HG02840 (cell line): ENCODE results near the gene CNTNAP2.
"Not testable (repeated sequence)": the region's sequence is repeated elsewhere in the genome, so short reads cannot be mapped to it uniquely, and the experiment has no call there.

Source experiments
- ATAC-seq: cut with Tn5 transposase; IDR thresholded peaks from one replicate; pipeline ENCODE4 v1.9.1; 2021; ENCODE audit warnings: mild to moderate bottlenecking, moderate library complexity, moderate number of reproducible peaks; ENCODE audit not compliant: unreplicated experiment, low FRiP score

CNTNAP2 gene

GRCh38 chr7:146146831-146147486 is 30.4 kb downstream of the CNTNAP2 start:
- ATAC-seq: no peak

GRCh38 chr7:146150153-146150552 is 33.6 kb downstream of the CNTNAP2 start:
- ATAC-seq: no peak

DNA sequence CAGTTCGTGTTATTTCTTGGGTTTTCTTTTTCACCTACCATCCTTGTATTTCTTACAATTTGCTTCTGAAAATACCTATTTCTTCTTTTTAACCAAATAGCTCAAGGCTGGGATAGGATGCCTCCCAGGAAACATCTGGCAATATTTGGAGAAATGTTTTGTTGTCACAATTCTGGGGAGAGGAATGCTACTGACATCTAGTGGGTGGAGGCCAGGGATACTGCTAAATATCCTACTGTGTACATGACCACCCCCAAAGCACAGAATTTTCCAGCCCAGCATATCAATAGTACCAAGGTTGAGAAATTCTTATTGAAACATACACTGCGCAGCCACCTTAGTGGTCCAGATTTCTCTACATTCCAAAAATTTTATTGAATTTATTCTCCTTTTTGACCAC is 55.5 kb downstream of the CNTNAP2 start:
- no peak for ATAC-seq

DNA sequence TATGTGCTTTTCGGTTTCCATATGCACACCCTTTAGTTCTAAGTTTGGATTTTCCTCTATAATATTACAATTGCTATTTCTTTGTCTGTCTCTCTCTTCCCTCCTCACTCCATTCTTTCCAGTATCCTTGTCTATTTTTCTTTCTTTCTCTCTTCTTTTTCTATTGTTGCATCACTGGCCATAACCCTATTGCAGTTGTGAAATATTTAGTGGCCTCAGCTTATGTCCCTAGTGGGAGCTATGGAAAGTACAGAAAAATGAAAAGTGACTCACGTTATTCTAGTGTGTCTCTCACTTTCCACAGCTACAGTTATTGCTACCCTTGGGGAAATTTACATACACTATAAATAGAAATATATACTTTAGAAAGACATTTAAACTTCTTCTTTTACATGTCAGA is 59.1 kb downstream of the CNTNAP2 start:
- no peak for ATAC-seq

- no peak for ATAC-seq
These were observed 60.3 kb downstream of the CNTNAP2 start for GRCh38 chr7:146176860-146177259.

DNA sequence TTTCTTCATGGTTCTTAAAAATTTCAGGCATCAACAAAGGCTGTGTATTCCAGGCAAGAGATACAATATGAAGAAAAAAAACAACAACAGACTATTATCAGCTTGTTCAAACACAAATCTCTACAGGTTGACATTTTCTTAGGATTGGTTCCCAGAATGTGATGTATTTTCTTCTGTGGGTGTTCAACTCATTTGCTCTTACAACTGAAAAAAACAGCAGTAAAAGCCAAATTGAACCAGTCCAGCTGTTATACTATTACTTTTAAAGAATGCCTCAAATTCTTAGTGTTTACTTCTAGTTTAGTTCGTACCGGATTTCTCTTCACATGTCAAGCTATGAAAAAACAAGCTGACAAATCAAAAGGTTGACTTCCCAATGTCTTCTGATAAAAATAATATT is 60.7 kb downstream of the CNTNAP2 start:
- no peak for ATAC-seq

DNA sequence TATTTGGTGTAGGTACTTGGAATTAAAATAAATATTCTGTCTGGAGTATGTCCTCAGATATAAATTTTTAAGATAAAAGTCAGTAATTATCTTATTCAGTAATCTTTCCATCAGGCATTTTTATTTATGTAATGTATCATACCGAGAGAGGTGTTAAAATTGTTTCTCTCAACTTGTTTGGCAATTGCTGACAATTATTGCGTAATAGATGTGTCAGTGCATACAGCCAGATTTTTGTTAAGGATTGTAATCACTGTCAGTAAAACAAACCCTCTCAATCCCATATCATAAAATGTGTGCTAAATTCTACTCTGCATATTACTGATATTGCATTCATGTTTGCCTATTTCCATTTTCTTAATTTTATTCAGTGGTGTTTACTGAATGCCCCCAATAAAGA is 69.2 kb downstream of the CNTNAP2 start:
- ATAC-seq: no peak

DNA sequence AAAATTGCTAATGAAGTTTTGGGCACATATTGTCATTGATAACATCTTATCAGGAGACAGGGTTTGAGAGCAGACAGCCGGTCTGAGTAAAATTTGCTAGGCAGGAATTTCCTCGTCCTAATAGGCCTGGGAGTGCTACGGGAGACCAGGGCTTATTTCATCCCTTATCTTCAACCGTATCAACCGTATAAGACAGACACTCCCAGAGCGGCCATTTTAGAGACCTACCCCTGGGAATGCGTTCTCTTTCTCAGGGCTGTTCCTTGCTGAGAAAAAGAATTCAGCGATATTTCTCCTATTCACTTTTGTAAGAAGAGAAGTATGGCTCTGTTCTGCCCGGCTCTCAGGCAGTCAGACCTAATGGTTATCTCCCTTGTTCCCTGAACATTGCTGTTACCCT is 74.8 kb downstream of the CNTNAP2 start:
- not testable (repeated sequence) for ATAC-seq

- ATAC-seq: no peak
These were observed 85.3 kb downstream of the CNTNAP2 start for GRCh38 chr7:146201945-146202344.

DNA sequence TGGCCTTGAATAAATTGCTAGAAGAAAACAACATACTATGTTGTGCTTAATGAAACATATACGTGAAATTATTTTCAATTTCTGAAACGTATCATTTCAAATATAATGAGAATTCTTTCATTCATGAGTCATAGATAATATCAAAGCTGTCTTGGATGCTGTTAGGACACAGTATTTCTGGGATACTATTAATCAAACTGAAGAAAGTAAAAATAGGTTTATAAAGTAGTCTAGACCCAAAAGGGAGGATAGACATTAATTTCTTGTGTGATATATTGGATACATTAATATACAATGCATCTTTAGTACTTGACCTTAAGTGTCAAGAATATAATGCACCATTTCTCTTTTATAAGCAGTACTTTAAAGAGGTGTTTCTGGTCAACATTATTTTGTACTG is 89.7 kb downstream of the CNTNAP2 start:
- no peak for ATAC-seq

DNA sequence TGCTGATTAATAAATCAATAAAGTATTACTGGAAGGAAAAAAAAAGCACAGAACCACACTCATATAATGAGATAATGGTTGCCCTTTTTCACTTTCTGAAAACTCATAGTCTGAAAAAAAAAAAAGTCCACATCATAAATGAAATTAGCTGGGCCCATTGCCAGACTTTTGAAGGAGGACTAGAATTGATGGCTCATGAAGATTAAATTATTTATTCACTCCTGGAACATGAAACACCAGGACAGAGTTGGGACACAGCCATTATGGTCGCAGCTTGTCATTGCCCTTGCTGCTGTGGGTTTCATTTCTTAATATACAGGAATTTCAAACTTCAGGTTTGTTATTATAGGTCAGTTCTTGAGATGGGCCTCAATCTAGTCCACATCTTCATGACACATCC is 91.9 kb downstream of the CNTNAP2 start:
- ATAC-seq: no peak

DNA sequence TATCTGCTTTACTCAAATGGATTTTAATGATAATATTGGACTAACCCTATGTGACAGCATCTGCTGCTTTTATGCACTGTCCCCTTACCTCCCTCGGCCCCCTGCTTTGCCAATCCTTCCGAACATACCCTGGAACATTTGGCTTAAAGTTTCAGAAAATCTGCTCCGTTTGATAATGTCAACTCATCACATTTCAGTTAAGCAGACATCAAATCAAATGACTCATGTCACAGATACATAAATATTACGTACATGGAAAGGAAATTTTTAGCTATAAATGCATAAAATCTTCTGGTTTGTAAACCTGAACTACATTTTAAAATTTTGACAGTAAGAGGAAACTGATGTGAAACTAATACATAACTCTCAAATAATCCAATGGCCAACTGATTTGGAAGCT is 98.2 kb downstream of the CNTNAP2 start:
- ATAC-seq: no peak

GRCh38 chr7:146216396-146217041 is 99.9 kb downstream of the CNTNAP2 start:
- ATAC-seq: no peak

- no peak for ATAC-seq
These were observed 107.2 kb downstream of the CNTNAP2 start for GRCh38 chr7:146223851-146224250.

- ATAC-seq: no peak
These were observed 116.0 kb downstream of the CNTNAP2 start for GRCh38 chr7:146232604-146233003.

DNA sequence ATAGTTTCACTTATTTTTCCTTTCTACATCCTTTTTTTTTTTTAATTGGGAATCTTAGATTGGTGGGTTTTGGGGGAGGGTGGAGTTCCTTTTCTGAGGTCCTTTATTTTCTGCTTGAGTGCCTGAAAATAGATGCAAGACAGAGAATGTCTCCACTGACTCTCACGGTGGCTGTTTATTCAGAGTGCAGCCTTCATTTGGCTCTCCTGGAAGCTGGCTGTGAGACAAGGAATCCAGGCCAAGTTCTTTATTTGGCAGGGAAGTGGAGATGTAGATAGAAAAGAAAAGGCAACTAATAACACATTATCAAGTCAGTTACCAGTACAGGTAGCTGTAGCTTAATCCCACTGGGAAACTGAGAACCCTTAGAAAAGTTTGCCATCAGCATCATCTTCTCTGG is 118.6 kb downstream of the CNTNAP2 start:
- no peak for ATAC-seq

- no peak for ATAC-seq
These were observed 126.1 kb downstream of the CNTNAP2 start for GRCh38 chr7:146242661-146243060.

GRCh38 chr7:146247991-146248390 is 131.4 kb downstream of the CNTNAP2 start:
- not testable (repeated sequence) for ATAC-seq

DNA sequence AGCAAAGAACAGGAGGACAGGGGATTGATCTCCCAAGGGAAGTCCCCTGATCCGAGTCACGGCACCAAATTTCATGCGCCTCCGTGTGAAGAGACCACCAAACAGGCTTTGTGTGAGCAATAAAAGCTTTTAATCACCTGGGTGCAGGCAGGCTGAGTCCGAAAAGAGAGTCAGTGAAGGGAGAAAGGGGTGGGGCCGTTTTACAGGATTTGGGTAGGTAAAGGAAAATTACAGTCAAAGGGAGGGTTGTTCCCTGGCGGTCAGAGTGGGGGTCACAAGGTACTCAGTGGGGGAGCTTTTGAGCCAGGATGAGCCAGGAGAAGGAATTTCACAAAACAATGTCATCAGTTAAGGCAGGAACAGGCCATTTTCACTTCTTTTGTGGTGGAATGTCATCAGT is 132.1 kb downstream of the CNTNAP2 start:
- ATAC-seq: not testable (repeated sequence)

- no peak for ATAC-seq
These were observed 132.7 kb downstream of the CNTNAP2 start for GRCh38 chr7:146249272-146249671.

GRCh38 chr7:146255609-146256008 is 139.0 kb downstream of the CNTNAP2 start:
- ATAC-seq: no peak

DNA sequence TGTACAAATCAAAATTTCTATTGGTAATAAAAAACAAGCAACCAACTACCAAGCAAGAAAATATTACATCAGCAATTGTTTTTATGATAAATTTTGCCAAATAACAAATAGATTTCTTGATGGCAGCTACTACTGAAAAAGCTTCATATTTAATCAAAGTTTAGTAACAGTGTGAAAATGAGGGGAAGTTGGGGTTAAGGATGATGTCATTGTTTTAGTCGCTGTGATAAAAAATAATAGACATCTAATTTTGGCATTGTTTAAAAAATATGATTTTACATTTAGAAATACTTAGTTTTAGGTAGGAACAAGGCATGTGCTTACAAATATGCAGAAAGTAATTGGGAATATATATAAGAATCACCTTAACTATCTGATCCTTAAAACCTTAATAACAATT is 145.9 kb downstream of the CNTNAP2 start:
- no peak for ATAC-seq
